ENCODE measurements around the gene SELENOT. TPM values are rescaled to one million over a fixed set of nuclear protein-coding genes. Genes with fewer than 3 reads are reported as not detected.
"Not testable (repeated sequence)": the region's sequence is repeated elsewhere in the genome, so short reads cannot be mapped to it uniquely, and the experiment has no call there.

The SELENOT gene
- total RNA-seq, 4 donors from 2014 or later, result 98.0 to 158 (median 111) TPM

GRCh38 chr3:150588027-150588830 is 14.9 kb upstream of the SELENOT start:
- no peak for TF ChIP-seq CTCF (IDR thresholded peaks at IDR 0.05)
- TF ChIP-seq POLR2A (IDR thresholded peaks at IDR 0.05), result no peak
- no peaks in the 10 kb centered on the region for H3K36me3 ChIP-seq
- no peak for DNase-seq
- no peak overlapping the region for H3K4me3 ChIP-seq
- H3K9me3 ChIP-seq, result no peaks in the 10 kb centered on the region
- no peaks in the 10 kb centered on the region for H3K4me1 ChIP-seq
- H3K27ac ChIP-seq, result no peak overlapping the region
- intact Hi-C loops (cut with DNase I; ENCODE audit: low total_unique reads), result no loop called here
- no peaks in the 10 kb centered on the region for H3K27me3 ChIP-seq

- no peaks in the 10 kb centered on the region for H3K27me3 ChIP-seq
- no peak overlapping the region for H3K27ac ChIP-seq
- H3K4me3 ChIP-seq, result no peak overlapping the region
- TF ChIP-seq POLR2A (IDR thresholded peaks at IDR 0.05) (no peak), CTCF (IDR thresholded peaks at IDR 0.05) (no peak)
- no peaks in the 10 kb centered on the region for H3K4me1 ChIP-seq
- H3K9me3 ChIP-seq, result no peaks in the 10 kb centered on the region
- no peaks in the 10 kb centered on the region for H3K36me3 ChIP-seq
- intact Hi-C loops (cut with DNase I; ENCODE audit: low total_unique reads), result no loop called here
- no peak for DNase-seq
Measured at GRCh38 chr3:150589759-150590158, 13.4 kb upstream of the SELENOT start.

- Histone ChIP-seq H3K4me3 (no peak overlapping the region), H3K27me3 (no peaks in the 10 kb centered on the region), H3K9me3 (no peaks in the 10 kb centered on the region), H3K4me1 (no peaks in the 10 kb centered on the region), H3K36me3 (no peaks in the 10 kb centered on the region), H3K27ac (no peak overlapping the region)
- no peak for TF ChIP-seq POLR2A (IDR thresholded peaks at IDR 0.05)
- DNase-seq, result no peak
- intact Hi-C loops (cut with DNase I; ENCODE audit: low total_unique reads), result no loop called here
Measured at GRCh38 chr3:150594150-150594549, 9.0 kb upstream of the SELENOT start.

- no peak for DNase-seq
- Histone ChIP-seq H3K27me3 (no peaks in the 10 kb centered on the region), H3K27ac (no peak overlapping the region), H3K9me3 (no peaks in the 10 kb centered on the region), H3K4me1 (no peaks in the 10 kb centered on the region), H3K4me3 (no peak overlapping the region), H3K36me3 (no peaks in the 10 kb centered on the region)
- intact Hi-C loops (cut with DNase I; ENCODE audit: low total_unique reads), result no loop called here
- TF ChIP-seq POLR2A (IDR thresholded peaks at IDR 0.05) (no peak), CTCF (IDR thresholded peaks at IDR 0.05) (no peak)
Measured at GRCh38 chr3:150597646-150598045, 5.5 kb upstream of the SELENOT start.

- no peaks in the 10 kb centered on the region for H3K9me3 ChIP-seq
- H3K4me3 ChIP-seq, result no peak overlapping the region
Measured at GRCh38 chr3:150599611-150600297, 3.4 kb upstream of the SELENOT start.

GRCh38 chr3:150600647-150601530 is 2.2 kb upstream of the SELENOT start:
- not testable (repeated sequence) for H3K4me3 ChIP-seq, DNase-seq, H3K4me1 ChIP-seq, H3K27me3 ChIP-seq, H3K9me3 ChIP-seq, H3K27ac ChIP-seq, H3K36me3 ChIP-seq
- intact Hi-C loops (cut with DNase I; ENCODE audit: low total_unique reads), result loop anchor here (5.0 kb wide), 1 partner anchor 101 kb away; the partner anchor contains the start of gene ERICH6

More at GRCh38 chr3:150599611-150600297, 3.4 kb upstream of the SELENOT start:
- TF ChIP-seq CTCF (IDR thresholded peaks at IDR 0.05), result no peak
- H3K4me1 ChIP-seq, result no peaks in the 10 kb centered on the region
- H3K27me3 ChIP-seq, result no peaks in the 10 kb centered on the region
- intact Hi-C loops (cut with DNase I; ENCODE audit: low total_unique reads), result loop anchor here (5.0 kb wide), 1 partner anchor 103 kb away; the partner anchor contains the start of gene ERICH6
- H3K36me3 ChIP-seq, result no peaks in the 10 kb centered on the region
- no peak overlapping the region for H3K27ac ChIP-seq
- no peak for DNase-seq

Data from uterus (tissue), 4 donors.